Right renal cortex interstitium (tissue), 3 donors: ENCODE data around the gene MOB1B. TPM values are rescaled to one million over a fixed set of nuclear protein-coding genes. Genes with fewer than 3 reads are reported as not detected.
A peak's percentile ranks its signal among the peaks of the same experiment; 100 is the strongest.
"Not testable (repeated sequence)": the region's sequence is repeated elsewhere in the genome, so short reads cannot be mapped to it uniquely, and the experiment has no call there.

ENCODE experiments used
- DNase-seq, 3 donors: peaks; one replicate each; pipeline ENCODE4 v3.0.0-alpha.2; 2013; ENCODE audit warnings: low read depth in 3 of 3, low spot score in 2 of 3
- polyA plus RNA-seq, 3 donors: library from polyadenylated mRNA; unstranded; fragments of 120-200 nt; gene quantifications; one replicate each; pipeline ENCODE4 v1.2.1, GENCODE V29; 2013; ENCODE audit not compliant: insufficient read length in 3 of 3

Gene MOB1B
- 10 to 100 TPM; 38.1 to 41.3 (median 39.3) TPM for polyA plus RNA-seq

DNA sequence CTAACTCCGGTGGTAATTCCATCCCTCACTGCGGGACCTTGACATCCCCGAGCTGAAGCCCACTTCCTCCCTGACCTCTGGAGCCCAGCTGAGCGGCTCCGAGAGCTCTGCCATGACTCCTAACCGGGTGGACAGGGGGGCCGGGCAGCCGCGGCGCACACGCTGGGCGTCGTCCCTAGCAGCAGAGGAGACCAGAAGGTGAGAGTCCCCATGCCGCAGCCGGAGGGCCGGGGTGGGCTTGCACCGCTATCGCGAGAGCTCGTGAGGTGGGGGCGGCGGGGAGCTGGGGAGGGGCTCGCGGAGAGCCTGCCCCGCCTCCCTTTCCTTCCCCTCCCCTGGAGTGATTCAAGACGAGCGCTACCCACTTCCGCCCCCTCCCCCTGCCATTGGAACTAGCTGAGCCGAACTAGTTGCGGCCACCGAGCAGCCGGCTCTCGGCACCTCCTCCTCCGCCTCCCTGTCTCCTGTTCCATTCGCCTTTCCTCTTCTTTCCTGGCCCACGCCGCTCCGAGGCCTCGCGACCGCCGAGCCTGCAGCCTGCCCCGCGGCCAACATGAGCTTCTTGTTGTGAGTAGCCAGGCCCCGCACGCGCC lies at the start of gene MOB1B:
MOB1B (plus strand) TSS at position 386 of the 593 bp plus-strand sequence; CDS start at position 554, 168 bp downstream.
- DNase-seq, result peak in 2 of 3 donors; percentile 78 to 84

DNA sequence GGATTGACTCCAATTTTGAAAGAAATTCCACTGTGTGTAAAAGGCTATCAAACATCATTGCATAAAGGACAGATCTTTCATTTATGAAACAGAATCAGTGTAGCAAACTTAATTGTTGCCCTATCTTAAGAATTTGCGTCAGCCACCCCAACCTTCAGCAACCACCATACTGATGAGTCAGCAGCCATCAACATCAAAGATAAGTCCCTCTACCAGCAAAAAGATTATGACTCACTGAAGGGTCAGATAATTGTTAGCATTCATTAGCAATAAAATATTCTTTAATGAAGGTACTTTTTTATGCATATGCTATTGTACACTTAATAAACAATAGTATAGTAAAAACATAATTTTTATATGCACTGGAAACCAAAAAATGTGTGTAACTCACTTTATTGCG lies 46.7 kb upstream of the MOB1B start:
- DNase-seq, result no peak

- DNase-seq, result no peak
These were observed 43.7 kb upstream of the MOB1B start for GRCh38 chr4:70858454-70858853.

DNA sequence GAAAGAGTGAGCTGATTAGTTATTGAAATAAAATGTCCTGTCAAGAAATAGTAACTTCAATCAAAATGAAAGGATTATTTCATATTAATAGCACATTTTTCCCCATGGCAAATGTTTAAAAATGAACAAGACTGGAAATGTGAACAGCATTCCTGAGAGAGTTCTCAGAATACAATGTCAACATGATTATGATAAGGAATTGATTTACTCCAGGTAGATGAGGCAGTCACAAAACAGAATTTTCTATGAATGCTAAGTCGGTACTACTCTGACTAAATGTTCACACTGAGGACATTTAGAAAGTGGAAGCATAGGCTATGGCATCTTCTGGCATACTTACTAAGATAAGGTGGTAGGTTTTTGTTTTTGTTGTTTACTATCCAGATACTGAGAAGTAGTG lies 43.1 kb upstream of the MOB1B start:
- DNase-seq, result no peak

- DNase-seq, result no peak
These were observed 38.9 kb upstream of the MOB1B start for GRCh38 chr4:70863099-70863790.

GRCh38 chr4:70868778-70869177 lies 33.4 kb upstream of the MOB1B start:
- no peak for DNase-seq

DNA sequence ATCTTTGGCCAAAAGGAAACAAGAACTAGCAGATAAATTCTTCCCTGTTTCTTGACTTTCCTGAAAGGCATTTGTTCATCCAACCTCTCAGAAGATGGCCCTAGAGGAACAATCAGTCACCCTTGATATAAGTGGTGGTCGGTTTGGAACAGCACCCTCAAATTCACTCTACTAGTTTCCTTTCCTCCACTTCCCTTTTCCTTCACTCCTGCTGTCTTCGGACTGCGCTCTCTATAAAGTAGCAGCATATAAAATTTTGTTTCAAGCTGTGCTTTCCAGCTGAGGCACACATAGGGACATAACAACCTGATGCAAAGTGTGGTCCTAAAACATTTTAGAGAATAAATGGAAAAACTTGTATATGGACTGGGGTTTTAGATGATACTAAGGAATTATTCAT lies 29.0 kb upstream of the MOB1B start:
- DNase-seq, result no peak

DNA sequence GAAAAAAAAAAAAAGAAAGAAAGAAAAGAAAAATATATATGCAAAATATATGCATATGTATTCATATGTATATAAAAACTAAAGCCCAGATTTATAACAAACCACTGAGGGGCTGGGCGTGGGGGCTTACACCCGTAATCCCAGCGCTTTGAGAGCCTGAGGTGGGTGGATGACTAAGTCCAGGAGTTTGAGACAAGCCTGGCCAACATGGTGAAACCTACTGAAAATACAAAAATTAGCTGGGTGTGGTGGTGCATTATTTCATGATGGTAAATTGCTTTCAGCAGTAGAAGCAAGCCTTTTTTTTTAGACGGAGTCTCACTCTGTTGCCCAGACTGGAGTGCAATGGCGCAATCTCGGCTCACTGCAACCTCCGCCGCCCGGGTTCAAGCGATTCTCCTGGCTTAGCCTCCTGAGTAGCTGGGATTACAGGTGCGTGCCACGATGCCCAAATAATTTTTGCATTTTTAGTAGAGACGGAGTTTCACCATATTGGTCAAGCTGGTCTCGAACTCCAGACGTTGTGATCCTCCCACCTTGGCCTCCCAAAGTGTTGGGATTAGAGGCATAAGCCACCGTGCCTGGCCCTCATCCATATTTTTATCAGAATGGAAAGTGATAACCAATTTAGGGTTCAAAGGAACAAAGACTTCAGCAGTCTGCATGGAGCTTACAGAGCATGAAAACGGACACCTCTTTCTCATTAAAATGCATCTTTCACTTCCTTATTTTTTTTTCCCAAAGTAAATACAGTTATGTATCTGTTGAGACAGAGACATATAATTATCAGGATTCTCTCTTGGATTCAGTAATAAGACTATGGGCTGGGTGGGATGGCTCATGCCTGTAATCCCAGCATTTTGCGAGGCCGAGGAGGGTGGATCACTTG lies 27.7 kb upstream of the MOB1B start:
- no peak for DNase-seq

DNA sequence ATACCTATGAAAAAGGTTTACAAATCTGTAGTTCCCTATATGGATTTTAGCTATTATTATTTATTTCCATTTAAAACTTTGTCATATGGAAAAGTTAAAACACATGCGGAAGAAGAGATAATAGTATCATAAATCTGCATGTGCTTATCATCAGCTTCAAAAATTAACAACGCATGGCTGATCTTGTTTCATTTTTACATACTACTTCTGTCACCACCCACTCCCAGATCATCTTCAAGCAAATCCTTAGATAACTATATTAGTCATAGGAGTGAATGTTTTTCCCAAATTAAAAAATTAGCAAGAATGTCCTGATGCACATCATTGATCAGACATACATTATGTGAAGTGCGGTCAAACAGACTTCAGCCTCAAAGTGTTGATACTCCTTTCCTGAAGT lies 24.6 kb upstream of the MOB1B start:
- DNase-seq, result no peak

DNA sequence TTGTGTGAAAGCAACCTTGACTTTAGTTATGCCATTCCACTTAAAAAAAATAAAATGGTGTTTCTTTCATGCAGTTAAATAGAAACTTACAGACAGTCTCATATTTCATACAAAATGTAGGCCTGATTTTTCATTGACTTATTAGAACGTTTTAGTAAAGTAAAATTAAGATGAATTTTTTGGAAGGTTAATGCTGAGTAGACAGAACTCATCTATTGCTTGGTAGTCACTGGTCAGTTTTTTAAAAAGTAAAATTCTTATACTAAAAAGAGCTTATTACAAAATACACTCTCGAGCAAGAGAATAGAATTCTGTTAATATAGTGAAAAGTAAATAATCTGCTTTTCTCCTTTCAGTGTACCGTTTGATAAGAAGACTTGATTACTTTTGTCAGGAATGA lies 21.4 kb upstream of the MOB1B start:
- no peak for DNase-seq

GRCh38 chr4:70885174-70885573 lies 17.0 kb upstream of the MOB1B start:
- no peak for DNase-seq

- DNase-seq, result no peak
These were observed 9.9 kb upstream of the MOB1B start for GRCh38 chr4:70892086-70892769.

DNA sequence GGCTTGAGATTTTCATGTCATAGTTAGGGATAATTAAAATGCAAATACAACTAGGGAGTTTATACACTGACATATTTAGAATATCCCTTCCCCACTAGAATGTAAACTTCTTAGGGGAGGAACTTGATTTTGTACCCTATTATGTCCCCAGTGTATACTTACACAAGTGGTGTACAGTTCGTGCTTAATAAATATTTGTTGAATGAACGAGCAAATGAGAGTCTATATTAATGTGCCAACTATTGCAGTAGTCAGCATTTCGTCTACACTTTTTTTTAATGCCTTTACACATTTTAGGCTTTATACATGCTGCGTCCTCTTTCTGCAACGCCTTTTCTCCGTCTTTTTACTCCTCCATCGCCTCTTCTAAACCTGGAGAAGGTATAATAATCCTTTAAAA lies 8.4 kb upstream of the MOB1B start:
- DNase-seq, result no peak

DNA sequence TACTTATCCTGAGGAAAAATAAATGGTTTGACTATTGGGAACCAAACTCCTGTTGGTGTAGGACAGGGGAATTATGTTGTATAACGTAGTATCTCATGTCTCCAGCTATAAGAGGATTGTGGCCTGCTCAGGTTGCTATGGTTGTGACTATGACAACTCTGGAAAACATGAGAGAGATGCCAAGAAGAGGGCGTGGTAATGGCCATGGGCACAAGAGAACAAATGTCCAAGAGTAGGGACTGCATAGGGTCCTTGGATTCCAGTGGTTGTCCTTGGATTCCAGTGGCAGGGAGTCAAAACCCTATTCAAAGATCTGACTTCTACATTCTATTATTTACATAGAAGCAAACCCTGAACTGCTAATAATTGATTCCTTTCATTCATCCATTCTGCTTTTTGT lies 6.8 kb upstream of the MOB1B start:
- DNase-seq, result no peak

DNA sequence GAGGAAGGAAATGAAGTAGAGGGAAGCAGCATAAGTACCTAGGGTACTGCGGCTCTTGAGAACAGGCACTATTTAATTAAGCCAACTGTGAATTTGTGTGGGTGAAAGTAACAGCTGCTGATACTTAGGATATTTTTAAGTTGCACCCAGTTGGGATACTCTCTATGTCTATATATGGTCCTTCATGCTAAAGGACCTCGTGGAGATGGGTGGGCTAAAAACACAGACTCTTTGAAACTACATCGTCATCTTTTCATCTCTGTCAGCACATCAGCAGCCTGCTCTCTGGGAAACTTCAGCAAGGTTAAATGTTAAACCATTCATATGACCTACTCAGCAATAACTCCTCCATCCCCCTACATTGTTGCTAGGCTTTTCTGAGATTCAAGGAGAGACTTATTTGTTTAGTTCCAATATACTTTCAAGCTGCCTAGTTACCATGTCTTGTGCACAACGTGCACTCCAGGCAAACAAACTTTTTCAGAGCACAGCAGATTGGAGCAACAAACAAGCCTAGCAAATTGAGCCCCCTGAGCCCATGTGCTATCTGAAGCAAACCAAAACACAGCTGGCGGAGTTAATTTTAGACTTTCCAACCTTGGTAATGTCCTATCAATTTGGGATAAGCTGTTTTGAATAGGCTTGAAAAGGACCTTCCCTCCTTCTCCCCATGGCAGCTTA lies 6.2 kb upstream of the MOB1B start:
- DNase-seq, result no peak

DNA sequence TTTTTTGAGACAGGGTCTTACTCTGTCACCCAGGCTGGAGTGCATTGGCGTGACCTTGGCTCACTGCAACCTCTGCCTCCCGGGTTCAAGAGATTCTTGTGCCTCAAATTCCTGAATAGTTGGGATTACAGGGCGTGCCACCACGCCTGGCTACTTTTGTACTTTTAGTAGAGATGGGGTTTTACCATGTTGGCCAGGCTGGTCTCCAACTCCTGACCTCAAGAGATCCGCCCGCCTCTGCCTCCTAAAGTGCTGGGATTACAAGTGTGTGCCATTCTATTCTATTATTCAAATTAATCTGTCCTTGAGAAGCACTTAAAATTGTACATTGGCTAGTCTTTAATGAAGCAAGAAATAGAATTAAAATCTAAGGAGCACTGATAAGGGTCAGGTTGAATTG lies 3.6 kb upstream of the MOB1B start:
- DNase-seq, result not testable (repeated sequence)

DNA sequence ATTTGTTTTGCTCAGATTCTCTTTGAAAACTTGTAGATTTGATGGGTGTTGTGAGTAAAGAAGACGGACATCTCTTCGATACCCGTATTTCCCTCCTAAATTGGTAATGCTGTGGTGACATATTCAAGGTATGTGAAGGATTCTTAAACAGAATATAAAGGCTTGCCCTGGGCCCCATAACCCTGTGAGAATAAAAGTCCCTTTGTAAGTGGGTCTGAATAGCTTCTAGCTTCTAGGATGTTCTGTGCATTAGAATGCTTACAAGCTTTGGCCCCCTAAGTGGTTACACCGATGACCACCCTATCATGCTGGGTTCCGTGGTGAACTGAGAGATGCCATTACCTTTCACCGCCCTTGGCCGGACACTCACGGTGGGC lies 574 bp upstream of the MOB1B start:
- no peak for DNase-seq

DNA sequence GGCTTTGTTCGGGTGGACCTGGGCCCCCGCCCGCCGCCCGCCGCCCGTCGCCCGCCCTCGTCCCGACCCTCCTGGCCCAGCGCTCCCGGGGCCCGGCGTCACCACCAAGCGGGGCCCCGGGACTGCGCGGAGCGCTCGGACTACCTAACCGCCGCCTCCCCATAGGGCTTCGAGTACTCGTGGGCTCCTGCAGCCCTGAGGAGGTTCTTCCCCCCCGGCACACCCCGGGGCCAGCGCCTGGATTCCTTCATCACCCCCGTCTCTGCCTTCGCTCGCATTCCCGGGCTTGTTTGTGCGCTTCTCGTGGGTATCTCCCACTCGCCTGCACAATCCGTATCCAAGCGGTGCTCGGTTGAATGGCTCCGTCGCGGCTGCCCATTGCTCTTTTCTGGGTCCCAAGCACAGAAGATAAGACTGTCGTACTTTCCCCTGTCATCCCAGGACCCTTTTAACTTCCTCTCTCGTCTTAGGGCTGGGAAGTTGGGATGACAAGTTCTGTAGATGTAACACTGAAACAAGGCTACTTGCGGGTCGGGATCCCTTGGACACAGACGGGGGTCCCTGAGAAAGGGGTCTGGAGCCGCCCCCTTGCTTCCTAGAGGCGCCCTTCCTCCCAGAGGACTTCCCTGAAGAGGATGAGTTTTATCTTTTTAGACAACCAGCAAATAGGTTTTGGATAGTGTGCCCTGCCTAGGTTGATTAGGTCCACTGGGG lies 565 bp downstream of the MOB1B start:
- peak in 1 of 3 donors; percentile 41 for DNase-seq

DNA sequence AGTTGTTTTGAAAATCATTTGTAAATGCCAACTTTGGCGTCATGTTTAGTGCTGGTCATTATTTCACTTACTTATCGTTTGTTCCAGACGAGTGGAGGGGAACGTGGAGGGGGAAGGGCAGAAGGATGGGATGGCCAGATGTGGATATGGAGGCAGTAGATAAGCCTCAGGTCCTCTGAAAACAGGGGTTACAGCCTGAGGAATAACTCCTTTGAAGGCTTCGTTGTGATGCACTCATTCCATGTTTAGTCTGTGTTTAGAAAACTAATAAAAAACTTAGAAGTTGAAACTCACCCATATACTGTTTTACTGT lies 1.1 kb downstream of the MOB1B start:
- DNase-seq, result no peak

- DNase-seq, result no peak
These were observed 6.9 kb downstream of the MOB1B start for GRCh38 chr4:70908993-70909556.
